Duodenal mucosa (tissue), 2 donors: ENCODE data around the gene MFRP.

Source experiments
- H3K27ac ChIP-seq: one replicate; pipeline ENCODE4 v1.7.0; 2013; ENCODE audit warnings: low read depth, low read length
- H3K27me3 ChIP-seq, 2 donors: one replicate each; pipeline ENCODE4 v1.7.0; 2013; ENCODE audit warnings: low read length in 2 of 2, control low read depth in 1 of 2; ENCODE audit not compliant: insufficient read depth in 2 of 2, control insufficient read depth in 1 of 2
- H3K36me3 ChIP-seq, 2 donors: one replicate each; pipeline ENCODE4 v1.7.0; 2013; ENCODE audit warnings: low read length in 2 of 2, control low read depth in 1 of 2; ENCODE audit not compliant: insufficient read depth in 2 of 2, control insufficient read depth in 1 of 2
- H3K4me1 ChIP-seq, 2 donors: one replicate each; pipeline ENCODE4 v1.7.0; 2013; ENCODE audit warnings: low read length in 2 of 2, control low read depth in 1 of 2; ENCODE audit not compliant: insufficient read depth in 2 of 2, control insufficient read depth in 1 of 2
- H3K4me3 ChIP-seq, 2 donors: one replicate each; pipeline ENCODE4 v1.7.0; 2013; ENCODE audit warnings: low read length in 2 of 2, low read depth in 1 of 2
- H3K9ac ChIP-seq, 2 donors: one replicate each; pipeline ENCODE4 v1.7.0; 2013; ENCODE audit warnings: low read length in 2 of 2, low read depth in 1 of 2
- H3K9me3 ChIP-seq, 2 donors: one replicate each; pipeline ENCODE4 v1.7.0; 2013; ENCODE audit warnings: low read length in 2 of 2, control low read depth in 1 of 2; ENCODE audit not compliant: control insufficient read depth in 1 of 2

MFRP gene

DNA sequence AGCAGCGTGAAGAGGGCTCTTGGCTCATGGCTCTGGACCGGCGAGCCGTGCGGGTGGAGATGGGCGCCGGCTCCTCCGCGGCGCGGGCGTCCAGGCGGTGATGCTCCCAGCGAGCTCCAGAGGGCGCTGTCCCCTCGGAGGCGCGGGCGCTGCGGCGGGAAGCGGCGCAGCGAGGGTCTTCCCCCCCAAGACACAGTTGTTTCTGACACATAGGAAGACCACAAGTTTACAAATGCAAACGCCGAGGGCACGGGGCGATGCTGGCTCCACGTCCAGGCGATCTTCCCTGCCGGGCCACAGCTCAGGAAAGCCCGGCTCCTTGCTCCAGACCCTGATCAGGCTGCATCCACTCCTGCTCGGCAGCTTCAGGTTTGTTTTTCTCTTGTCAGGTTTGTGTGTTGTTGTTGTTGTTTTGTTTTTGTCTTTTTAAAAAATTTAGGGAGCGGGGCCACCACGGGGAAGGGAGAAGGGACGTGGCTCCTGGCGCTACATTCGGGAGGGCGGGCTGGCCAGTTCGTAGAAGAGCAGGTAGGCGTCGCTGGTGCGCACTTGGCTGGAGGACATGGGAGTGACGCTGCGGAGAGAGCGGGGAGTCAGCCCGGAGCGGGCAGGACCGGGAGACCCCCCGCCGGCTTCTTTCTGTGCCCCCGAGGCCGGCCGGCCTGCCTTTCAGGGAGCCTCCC, 10.0 kb upstream of the MFRP start:
- peaks cover 0 to 21% of the 10 kb centered on the region in 2 donors for H3K36me3 ChIP-seq
- H3K4me1 ChIP-seq = peaks cover 12 to 18% of the 10 kb centered on the region in 2 donors
- peak overlapping the region; percentile 72 to 77 for H3K4me3 ChIP-seq
- H3K9ac ChIP-seq = peak overlapping the region; percentile 55 to 86
- no peaks in the 10 kb centered on the region for H3K9me3 ChIP-seq
- no peak overlapping the region for H3K27ac ChIP-seq
- H3K27me3 ChIP-seq = peaks cover 0 to 3% of the 10 kb centered on the region in 2 donors

DNA sequence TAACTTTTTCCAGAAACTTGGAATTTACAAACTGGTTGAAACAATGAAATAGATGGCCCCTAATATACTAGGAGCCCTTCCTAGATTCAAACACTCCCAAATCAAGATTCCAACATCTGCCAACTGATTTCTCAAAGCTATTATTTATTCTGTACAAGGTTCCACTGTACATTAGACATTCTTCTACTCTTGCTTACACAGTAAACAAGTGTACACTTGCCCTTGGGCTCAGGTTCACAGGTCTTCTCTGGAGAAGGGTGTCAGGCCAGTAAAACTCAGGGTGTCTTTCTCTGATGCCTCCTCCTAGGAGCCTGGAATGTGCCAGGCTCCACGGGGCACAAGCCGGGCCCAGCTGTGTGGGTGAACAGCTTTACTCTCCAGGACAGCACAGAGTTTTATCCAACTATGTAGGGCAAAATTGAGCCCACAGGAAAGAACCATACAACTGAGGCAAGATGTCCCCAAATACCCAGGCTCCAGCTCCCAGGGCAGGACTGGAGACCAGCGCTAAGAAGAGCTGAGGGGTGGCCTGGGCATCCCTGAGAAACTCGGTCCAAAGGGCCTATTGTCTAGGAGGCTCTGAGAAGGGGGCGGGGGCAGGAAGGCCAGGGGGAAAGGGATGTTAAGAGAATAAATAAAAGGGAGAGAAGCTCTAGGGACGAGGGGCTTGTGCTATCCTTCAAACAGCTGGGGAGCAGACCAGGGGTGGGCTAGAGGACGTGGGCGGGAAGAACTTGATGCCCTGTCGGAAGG, 8.8 kb upstream of the MFRP start:
- H3K36me3 ChIP-seq = peaks cover 0 to 21% of the 10 kb centered on the region in 2 donors
- peaks cover 4 to 14% of the 10 kb centered on the region in 2 donors for H3K4me1 ChIP-seq
- H3K9ac ChIP-seq = no peak overlapping the region
- no peaks in the 10 kb centered on the region for H3K9me3 ChIP-seq
- peaks cover 0 to 3% of the 10 kb centered on the region in 2 donors for H3K27me3 ChIP-seq
- no peak overlapping the region for H3K27ac ChIP-seq
- H3K4me3 ChIP-seq = no peak overlapping the region

DNA sequence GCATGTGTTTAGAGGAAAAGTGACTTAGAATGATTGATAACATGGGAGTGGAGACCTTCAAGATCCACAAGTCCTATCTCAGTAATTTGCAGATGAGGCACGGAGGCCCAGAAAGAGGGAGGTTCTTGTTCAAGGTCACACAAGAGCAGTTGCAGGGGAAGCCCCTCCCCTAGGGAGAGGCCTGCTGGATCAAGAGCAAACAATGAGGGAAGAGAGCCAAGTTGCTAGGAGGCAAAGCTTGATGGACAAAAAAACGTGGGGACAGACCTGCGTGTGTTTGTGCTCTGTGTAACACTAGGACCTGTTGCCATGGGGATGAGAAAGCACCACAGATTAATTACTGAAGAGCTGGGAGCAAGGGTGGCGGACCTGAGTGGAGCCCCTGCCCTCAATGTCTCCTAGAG, 6.4 kb upstream of the MFRP start:
- H3K27ac ChIP-seq = no peak overlapping the region
- no peaks in the 10 kb centered on the region for H3K9me3 ChIP-seq
- no peak overlapping the region for H3K9ac ChIP-seq
- no peak overlapping the region for H3K4me3 ChIP-seq
- H3K4me1 ChIP-seq = peaks cover 4 to 11% of the 10 kb centered on the region in 2 donors
- peaks cover 0 to under 1% of the 10 kb centered on the region in 2 donors for H3K36me3 ChIP-seq
- H3K27me3 ChIP-seq = peaks cover 0 to 3% of the 10 kb centered on the region in 2 donors

DNA sequence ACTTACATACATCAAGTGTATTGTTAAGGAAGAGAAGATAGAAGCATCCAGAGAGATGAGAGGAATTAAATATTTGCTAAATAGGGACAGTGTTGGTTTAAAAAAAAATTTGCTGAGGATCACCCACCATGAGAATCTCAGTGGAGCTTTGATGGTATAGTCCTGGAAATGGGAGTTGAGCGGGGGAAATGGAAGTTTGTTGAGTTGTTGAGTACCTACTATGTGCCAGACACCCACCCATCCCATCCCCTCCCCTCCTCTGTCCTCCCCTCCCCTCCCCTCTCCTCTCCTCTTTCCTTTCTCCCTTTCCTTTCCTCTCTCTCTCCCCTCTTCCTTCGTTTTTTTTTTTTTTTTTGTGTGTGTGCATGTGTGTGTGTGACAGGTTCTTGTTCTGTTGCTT, 4.7 kb upstream of the MFRP start:
- Histone ChIP-seq H3K27ac (no peak overlapping the region), H3K4me3 (no peak overlapping the region), H3K27me3 (peaks cover 0 to 3% of the 10 kb centered on the region in 2 donors), H3K9me3 (no peaks in the 10 kb centered on the region), H3K4me1 (peaks cover 4 to 11% of the 10 kb centered on the region in 2 donors), H3K36me3 (no peaks in the 10 kb centered on the region), H3K9ac (no peak overlapping the region)

DNA sequence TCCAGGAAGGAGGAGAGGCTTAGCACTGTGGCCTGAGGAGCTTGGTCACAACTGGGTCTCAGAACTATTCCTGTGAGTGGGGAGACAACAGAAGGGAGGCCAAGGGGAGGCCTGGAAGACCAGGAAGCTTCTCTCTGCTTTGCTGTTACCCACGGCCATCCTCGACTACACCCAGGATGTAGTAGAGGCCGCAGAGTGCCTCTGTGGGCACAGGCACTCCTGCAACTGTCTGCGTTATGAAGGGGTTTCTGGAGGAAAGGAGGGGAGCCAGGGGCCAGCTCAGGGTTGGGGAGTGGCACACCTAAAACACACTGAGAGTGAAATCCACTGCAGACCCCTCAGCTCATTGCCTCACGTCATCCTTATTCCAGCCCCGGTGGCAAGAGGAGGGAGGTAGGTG, 3.8 kb upstream of the MFRP start:
- Histone ChIP-seq H3K36me3 (no peaks in the 10 kb centered on the region), H3K4me3 (no peak overlapping the region), H3K4me1 (peaks cover 0 to 11% of the 10 kb centered on the region in 2 donors), H3K27me3 (peaks cover under 1 to 3% of the 10 kb centered on the region in 2 donors), H3K27ac (no peak overlapping the region), H3K9ac (no peak overlapping the region), H3K9me3 (no peaks in the 10 kb centered on the region)

DNA sequence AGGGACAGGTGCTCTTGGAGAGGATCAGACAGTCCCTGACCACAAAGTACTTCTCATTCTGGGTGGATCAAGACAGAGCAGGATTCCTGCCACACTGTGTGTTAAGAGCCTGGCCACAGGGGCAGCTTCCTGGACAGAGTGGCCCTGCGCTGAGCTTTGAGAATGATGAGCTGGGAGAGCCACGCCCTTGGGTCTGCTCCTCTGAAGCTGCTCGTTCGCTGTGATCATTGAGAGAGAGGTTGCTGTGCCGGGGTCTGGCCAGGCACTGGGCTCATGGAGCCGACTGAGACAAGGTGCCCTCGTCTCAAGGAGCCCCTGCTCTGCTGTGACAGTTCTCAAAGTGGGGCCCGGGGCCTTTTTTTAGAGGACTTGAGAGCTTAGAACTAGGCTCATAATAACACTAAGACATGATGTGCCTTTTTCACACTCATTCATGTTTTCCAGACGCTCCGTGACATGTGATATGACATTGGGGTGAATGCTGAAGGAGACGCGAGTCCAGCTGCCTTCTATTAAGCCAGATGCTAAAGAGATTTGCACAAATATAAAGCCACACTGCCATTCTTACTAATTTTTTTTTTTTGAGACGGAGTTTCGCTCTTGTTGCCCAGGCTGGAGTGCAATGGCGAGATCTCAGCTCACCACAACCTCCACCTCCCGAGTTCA, 1.6 kb upstream of the MFRP start:
- Histone ChIP-seq H3K9ac (no peak overlapping the region), H3K27ac (no peak overlapping the region), H3K27me3 (peaks cover 0 to 6% of the 10 kb centered on the region in 2 donors), H3K4me1 (peaks cover 0 to 3% of the 10 kb centered on the region in 2 donors), H3K36me3 (no peaks in the 10 kb centered on the region), H3K9me3 (no peaks in the 10 kb centered on the region), H3K4me3 (no peak overlapping the region)

DNA sequence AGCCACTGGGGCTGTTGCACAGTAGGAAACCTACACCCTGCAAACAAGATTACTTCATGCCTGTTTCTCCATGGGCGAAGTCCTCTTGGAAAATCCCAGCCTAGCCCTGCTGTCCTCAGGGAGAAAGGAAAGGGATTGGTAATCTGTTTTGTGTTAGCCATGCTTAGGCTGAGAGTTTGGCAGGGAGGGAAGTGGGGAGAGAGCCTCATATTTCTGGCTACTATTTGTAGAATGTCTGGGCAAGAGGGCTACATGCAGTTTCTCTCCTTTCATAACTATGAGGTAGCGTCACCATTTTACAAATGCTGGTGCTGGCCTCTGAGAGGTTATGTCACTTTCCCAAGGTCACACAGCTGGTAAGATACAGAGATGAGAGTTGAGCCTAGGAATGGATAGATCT, 737 bp upstream of the MFRP start:
- Histone ChIP-seq H3K9me3 (no peaks in the 10 kb centered on the region), H3K27me3 (peaks cover 0 to 6% of the 10 kb centered on the region in 2 donors), H3K4me1 (no peaks in the 10 kb centered on the region), H3K4me3 (no peak overlapping the region), H3K9ac (no peak overlapping the region), H3K27ac (no peak overlapping the region), H3K36me3 (no peaks in the 10 kb centered on the region)

DNA sequence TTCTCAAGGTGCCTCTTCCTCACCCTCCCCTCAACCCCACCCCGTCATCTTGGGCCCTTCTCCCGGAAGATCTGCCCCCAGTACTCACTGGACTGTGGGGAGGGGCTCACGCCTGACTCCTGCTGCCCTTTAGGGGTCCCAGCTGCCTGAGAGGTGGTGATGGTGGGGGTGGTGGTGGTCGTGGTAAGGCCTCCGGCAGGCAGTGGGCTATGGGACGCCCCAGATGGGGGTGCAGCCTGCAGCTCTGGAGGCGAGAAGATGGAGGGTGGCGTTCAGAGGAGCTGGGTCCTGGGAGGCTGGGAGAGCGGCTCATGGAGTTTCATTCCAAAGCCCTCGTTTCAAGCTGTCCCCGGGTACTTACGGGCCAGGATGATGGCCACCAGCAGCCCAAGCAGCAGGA, 820 bp downstream of the MFRP start:
- Histone ChIP-seq H3K4me1 (peaks cover 5 to 9% of the 10 kb centered on the region in 2 donors), H3K27me3 (peaks cover 0 to 6% of the 10 kb centered on the region in 2 donors), H3K9me3 (no peaks in the 10 kb centered on the region), H3K36me3 (no peaks in the 10 kb centered on the region), H3K9ac (no peak overlapping the region), H3K4me3 (no peak overlapping the region), H3K27ac (no peak overlapping the region)

DNA sequence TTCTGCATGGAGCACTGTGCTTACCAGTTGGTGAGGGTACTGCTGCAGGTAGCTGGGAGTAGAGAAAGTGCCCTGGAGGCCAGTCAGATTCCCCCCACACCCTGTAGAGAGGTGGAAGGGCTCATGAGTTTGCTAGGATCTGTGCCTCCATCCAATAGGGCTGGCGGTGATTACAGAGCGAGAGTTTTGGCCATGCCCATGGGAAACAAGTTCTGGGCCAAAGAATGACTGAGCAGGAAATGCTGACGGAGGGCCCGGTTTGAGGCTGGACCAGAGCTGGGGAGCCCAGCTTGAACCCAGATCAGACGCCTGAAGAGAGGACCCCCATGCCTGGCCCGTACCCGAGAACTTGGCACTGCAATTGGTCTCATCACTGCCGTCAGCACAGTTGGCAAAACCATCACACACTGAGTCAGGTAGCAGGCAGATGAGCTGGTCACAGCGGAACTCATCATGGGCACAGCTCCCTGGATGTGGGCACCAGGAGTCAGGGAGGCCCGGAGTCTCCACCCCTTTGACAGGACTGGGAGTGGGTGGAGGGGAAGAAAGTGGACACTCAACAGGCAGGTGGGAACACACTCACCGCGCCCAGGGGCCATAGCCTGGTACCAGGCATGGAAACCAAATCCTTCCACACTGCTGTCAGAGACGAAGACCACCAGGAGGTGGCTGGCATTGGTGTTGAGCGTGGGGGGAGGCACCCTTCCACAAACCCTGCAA, 2.1 kb downstream of the MFRP start:
- Histone ChIP-seq H3K9me3 (no peaks in the 10 kb centered on the region), H3K27ac (no peak overlapping the region), H3K36me3 (no peaks in the 10 kb centered on the region), H3K9ac (no peak overlapping the region), H3K27me3 (peaks cover 0 to 6% of the 10 kb centered on the region in 2 donors), H3K4me3 (no peak overlapping the region), H3K4me1 (peaks cover 6 to 10% of the 10 kb centered on the region in 2 donors)
